OCI-LY3 (cell line): Measurements from ENCODE around the gene STK33.

Source experiments
- CTCF ChIP-seq: fragments of 200-600, 300-600 bp; sonication (generic); IDR thresholded peaks from 2 replicates; pipeline ENCODE4 v1.5.1; 2014; ENCODE audit warnings: antibody characterized with exemption, low read length, low read depth
- EZH2phosphoT487 ChIP-seq: fragments of 200-600 bp; shearing (Covaris generic); IDR thresholded peaks from 2 replicates; pipeline ENCODE4 v1.6.1; 2018; ENCODE audit warnings: antibody characterized with exemption, mixed run types, low read depth

GRCh38 chr11:8561461-8561860, 32.6 kb downstream of the STK33 start:
- no peak for TF ChIP-seq CTCF
- TF ChIP-seq EZH2phosphoT487, result no peak
